Mesenchymal stem cell (in vitro differentiated cells and primary cell): ENCODE data around the gene FCRLA.
"Not testable (repeated sequence)": the region's sequence is repeated elsewhere in the genome, so short reads cannot be mapped to it uniquely, and the experiment has no call there.

ENCODE experiments used
- DNase-seq: peaks from one replicate; pipeline ENCODE4 v3.0.0-alpha.2; 2013
- H2AFZ ChIP-seq: one replicate; pipeline ENCODE4 v1.6.1; 2013; ENCODE audit warnings: low read depth, mild to moderate bottlenecking, control low read depth, inconsistent platforms, low read length, moderate library complexity
- H2AK5ac ChIP-seq: 2 replicates; pipeline ENCODE4 v1.6.1; 2013; ENCODE audit warnings: low read length, moderate library complexity, mild to moderate bottlenecking, inconsistent platforms; ENCODE audit not compliant: severe bottlenecking
- H2BK120ac ChIP-seq: one replicate; pipeline ENCODE4 v1.6.1; 2013; ENCODE audit warnings: low read depth, mild to moderate bottlenecking, inconsistent platforms, low read length, moderate library complexity
- H2BK12ac ChIP-seq, 2 experiments: one replicate each; pipeline ENCODE4 v1.6.1; 2013; ENCODE audit warnings: inconsistent platforms in 2 of 2, low read length in 2 of 2, mild to moderate bottlenecking in 2 of 2, moderate library complexity in 2 of 2, control low read depth in 1 of 2
- H2BK15ac ChIP-seq: one replicate; pipeline ENCODE4 v1.6.1; 2013; ENCODE audit warnings: mild to moderate bottlenecking, low read depth, inconsistent platforms; ENCODE audit not compliant: poor library complexity, severe bottlenecking
- H2BK5ac ChIP-seq: 2 replicates; pipeline ENCODE4 v1.6.1; 2013; ENCODE audit warnings: low read depth, mild to moderate bottlenecking, low read length, control low read depth, inconsistent platforms; ENCODE audit not compliant: poor library complexity, severe bottlenecking
- H3K14ac ChIP-seq, 2 experiments: one replicate each; pipeline ENCODE4 v1.6.1; 2013; ENCODE audit warnings: inconsistent platforms in 2 of 2, low read length in 2 of 2, control low read depth in 1 of 2, mild to moderate bottlenecking in 1 of 2, moderate library complexity in 1 of 2
- H3K18ac ChIP-seq, 2 experiments: one replicate each; pipeline ENCODE4 v1.6.1; 2013; ENCODE audit warnings: inconsistent platforms in 2 of 2, low read length in 2 of 2, control low read depth in 1 of 2, low read depth in 1 of 2, mild to moderate bottlenecking in 1 of 2
- H3K23ac ChIP-seq, 2 experiments: one replicate each; pipeline ENCODE4 v1.6.1; 2013; ENCODE audit warnings: inconsistent platforms in 2 of 2, low read length in 2 of 2, mild to moderate bottlenecking in 2 of 2, moderate library complexity in 2 of 2, control low read depth in 1 of 2
- H3K27ac ChIP-seq: 2 replicates; pipeline ENCODE4 v1.5.1; 2013; ENCODE audit warnings: mild to moderate bottlenecking, moderate library complexity, low read length, control low read depth, inconsistent platforms; ENCODE audit not compliant: poor library complexity, severe bottlenecking
- H3K27me3 ChIP-seq, 2 experiments: 2 replicates each; pipeline versions ENCODE4 v1.6.1 to v1.7.0; 2013; ENCODE audit warnings: low read length in 2 of 2, mild to moderate bottlenecking in 2 of 2, moderate library complexity in 2 of 2, control low read depth in 1 of 2, inconsistent platforms in 1 of 2; ENCODE audit not compliant: control insufficient read depth in 1 of 2, insufficient read depth in 1 of 2
- H3K36me3 ChIP-seq, 2 experiments: 2 replicates each; pipeline versions ENCODE4 v1.6.1 to v1.7.0; 2013; ENCODE audit warnings: low read length in 2 of 2, control low read depth in 1 of 2, inconsistent platforms in 1 of 2, low read depth in 1 of 2, mild to moderate bottlenecking in 1 of 2; ENCODE audit not compliant: insufficient read depth in 2 of 2, control insufficient read depth in 1 of 2
- H3K4ac ChIP-seq, 2 experiments: one replicate each; pipeline ENCODE4 v1.6.1; 2013; ENCODE audit warnings: inconsistent platforms in 2 of 2, low read length in 2 of 2, mild to moderate bottlenecking in 2 of 2, moderate library complexity in 2 of 2, control low read depth in 1 of 2, low read depth in 1 of 2
- H3K4me1 ChIP-seq: 2 replicates; pipeline ENCODE4 v1.6.1; 2013; ENCODE audit warnings: low read depth, low read length, control low read depth; ENCODE audit not compliant: control insufficient read depth, insufficient read depth
- H3K4me2 ChIP-seq: 2 replicates; pipeline ENCODE4 v1.6.1; 2013; ENCODE audit warnings: low read length, mild to moderate bottlenecking, inconsistent platforms; ENCODE audit not compliant: poor library complexity, severe bottlenecking
- H3K4me3 ChIP-seq, 2 experiments: 2 replicates each; pipeline versions ENCODE4 v1.5.1 to v1.7.0; 2013; ENCODE audit warnings: low read length in 2 of 2, mild to moderate bottlenecking in 2 of 2, control low read depth in 1 of 2, low read depth in 1 of 2; ENCODE audit not compliant: insufficient read depth in 1 of 2
- H3K79me1 ChIP-seq: replicated peaks from 2 replicates; pipeline ENCODE4 v1.6.1; 2013; ENCODE audit warnings: mild to moderate bottlenecking, control low read depth, low read length, inconsistent platforms; ENCODE audit not compliant: poor library complexity, severe bottlenecking
- H3K9ac ChIP-seq: 2 replicates; pipeline ENCODE4 v1.7.0; 2013; ENCODE audit warnings: mild to moderate bottlenecking, low read length, moderate library complexity
- H3K9me3 ChIP-seq: 2 replicates; pipeline ENCODE4 v1.7.0; 2013; ENCODE audit warnings: mild to moderate bottlenecking, low read length; ENCODE audit not compliant: control insufficient read depth
- H4K8ac ChIP-seq: one replicate; pipeline ENCODE4 v1.6.1; 2013; ENCODE audit warnings: inconsistent platforms, mild to moderate bottlenecking, low read length, moderate library complexity
- H4K91ac ChIP-seq: one replicate; pipeline ENCODE4 v1.6.1; 2013; ENCODE audit warnings: mild to moderate bottlenecking, low read length, inconsistent platforms
- whole genome bisulfite sequencing: methylation state at CpG from one replicate; pipeline ENCODE4 v1.1.7; 2013; ENCODE audit warnings: mixed read lengths; 5-methylcytosine and 5-hydroxymethylcytosine counted together

Gene FCRLA

GRCh38 chr1:161691846-161692245, 15.2 kb upstream of the FCRLA start:
- H3K27ac ChIP-seq, result no peak overlapping the region
- H3K79me1 ChIP-seq, result no peaks in the 10 kb centered on the region
- no peak overlapping the region for H2AFZ ChIP-seq
- no peak overlapping the region for H4K8ac ChIP-seq
- H3K4me1 ChIP-seq, result no peaks in the 10 kb centered on the region
- H2BK12ac ChIP-seq, result no peak overlapping the region
- H2BK5ac ChIP-seq, result no peak overlapping the region
- H3K4me3 ChIP-seq, result no peak overlapping the region
- H3K4ac ChIP-seq, result no peak overlapping the region
- no peak overlapping the region for H3K14ac ChIP-seq
- H3K4me2 ChIP-seq, result no peak overlapping the region
- H2BK120ac ChIP-seq, result no peak overlapping the region
- no peak overlapping the region for H3K18ac ChIP-seq
- H4K91ac ChIP-seq, result no peak overlapping the region
- no peaks in the 10 kb centered on the region for H3K36me3 ChIP-seq
- no peak overlapping the region for H2BK15ac ChIP-seq
- 59% methylated on average over 3 of the region's 3 CpGs for WGBS
- H3K9ac ChIP-seq, result no peak overlapping the region
- no peak overlapping the region for H3K23ac ChIP-seq
- H2AK5ac ChIP-seq, result no peak overlapping the region
- H3K27me3 ChIP-seq, result peaks cover 0 to 4% of the 10 kb centered on the region in 2 experiments
- no peaks in the 10 kb centered on the region for H3K9me3 ChIP-seq
- no peak for DNase-seq

- H2AK5ac ChIP-seq, H3K27me3 ChIP-seq, H4K8ac ChIP-seq, H3K4me1 ChIP-seq, H3K4me3 ChIP-seq, H3K4me2 ChIP-seq, H3K18ac ChIP-seq, H3K9me3 ChIP-seq, H3K79me1 ChIP-seq, H2BK12ac ChIP-seq, H2BK5ac ChIP-seq, H2AFZ ChIP-seq, H3K27ac ChIP-seq, H3K23ac ChIP-seq, H4K91ac ChIP-seq, H3K4ac ChIP-seq, H3K9ac ChIP-seq, H3K36me3 ChIP-seq, H2BK15ac ChIP-seq, H3K14ac ChIP-seq, DNase-seq: not testable (repeated sequence)
- peak overlapping the region; percentile 19 for H2BK120ac ChIP-seq
- 89% methylated on average over 14 of the region's 14 CpGs for WGBS
Measured at GRCh38 chr1:161693020-161693712, 13.9 kb upstream of the FCRLA start.

GRCh38 chr1:161698302-161698701, 8.7 kb upstream of the FCRLA start:
- not testable (repeated sequence) for H2BK15ac ChIP-seq
- 88% methylated on average over 1 of the region's 2 CpGs for WGBS

GRCh38 chr1:161702250-161702649, 4.8 kb upstream of the FCRLA start:
- Histone ChIP-seq H2AK5ac (no peak overlapping the region), H3K4me1 (no peaks in the 10 kb centered on the region), H3K4me3 (no peak overlapping the region), H3K4ac (no peak overlapping the region), H3K18ac (no peak overlapping the region), H3K27ac (no peak overlapping the region), H4K8ac (no peak overlapping the region), H3K14ac (no peak overlapping the region), H3K9ac (no peak overlapping the region), H3K23ac (no peak overlapping the region), H2BK120ac (no peak overlapping the region), H3K36me3 (no peaks in the 10 kb centered on the region), H2BK15ac (no peak overlapping the region), H2BK12ac (no peak overlapping the region), H2AFZ (no peak overlapping the region), H4K91ac (no peak overlapping the region), H3K4me2 (no peak overlapping the region), H3K79me1 (no peaks in the 10 kb centered on the region), H3K27me3 (no peaks in the 10 kb centered on the region), H3K9me3 (no peaks in the 10 kb centered on the region), H2BK5ac (no peak overlapping the region)
- DNase-seq, result no peak
- WGBS, result 84% methylated on average over 8 of the region's 8 CpGs

More at GRCh38 chr1:161698302-161698701, 8.7 kb upstream of the FCRLA start:
- not testable (repeated sequence) for H3K4me3 ChIP-seq, H2BK5ac ChIP-seq, H2BK120ac ChIP-seq, H3K18ac ChIP-seq, H3K9ac ChIP-seq, H2BK12ac ChIP-seq, H2AFZ ChIP-seq, H3K23ac ChIP-seq, H3K4ac ChIP-seq, H3K27me3 ChIP-seq, H3K27ac ChIP-seq, H3K36me3 ChIP-seq, H2AK5ac ChIP-seq, H3K4me2 ChIP-seq, H3K79me1 ChIP-seq, H4K8ac ChIP-seq, H3K9me3 ChIP-seq, H3K4me1 ChIP-seq, H4K91ac ChIP-seq, DNase-seq, H3K14ac ChIP-seq
